OCI-LY3 (cell line): ENCODE results near the gene C4orf36.
A peak's percentile ranks its signal among the peaks of the same experiment; 100 is the strongest.

ENCODE experiments used
- H2AFZ ChIP-seq: fragments of 200-600, 300-600 bp; shearing (Covaris generic); 2 replicates; pipeline ENCODE4 v1.6.0; 2014; ENCODE audit warnings: antibody characterized with exemption, low read depth, low read length
- H3K27ac ChIP-seq: fragments of 200-600, 300-600 bp; sonication (generic); 2 replicates; pipeline ENCODE4 v1.5.1; 2014; ENCODE audit warnings: mild to moderate bottlenecking, low read length, moderate library complexity, mixed read lengths
- H3K27me3 ChIP-seq: fragments of 200-600, 300-600 bp; sonication (generic); 2 replicates; pipeline ENCODE4 v1.6.1; 2014; ENCODE audit warnings: low read depth, low read length, mixed read lengths
- H3K36me3 ChIP-seq: fragments of 200-600, 300-600 bp; sonication (generic); replicated peaks from 2 replicates; pipeline ENCODE3; 2014; ENCODE audit warnings: low read depth, low read length, mixed read lengths
- H3K4me1 ChIP-seq: fragments of 300-600, 200-600 bp; sonication (generic); 2 replicates; pipeline ENCODE4 v1.6.1; 2014; ENCODE audit warnings: low read length, mixed read lengths
- H3K4me2 ChIP-seq: fragments of 200-600, 300-600 bp; sonication (generic); 2 replicates; pipeline ENCODE4 v1.6.1; 2014; ENCODE audit warnings: low read length, mixed read lengths
- H3K4me3 ChIP-seq: fragments of 300-600, 200-600 bp; sonication (generic); 2 replicates; pipeline ENCODE4 v1.5.1; 2014; ENCODE audit warnings: antibody characterized with exemption, mild to moderate bottlenecking, low read length, moderate library complexity
- H3K79me2 ChIP-seq: fragments of 300-600, 200-600 bp; shearing (Covaris generic); 2 replicates; pipeline ENCODE4 v1.6.1; 2014; ENCODE audit warnings: mild to moderate bottlenecking, low read length, mixed read lengths
- H3K9ac ChIP-seq: fragments of 300-600, 200-600 bp; shearing (Covaris generic); 2 replicates; pipeline ENCODE4 v1.6.0; 2014; ENCODE audit warnings: mild to moderate bottlenecking, low read length, moderate library complexity
- H3K9me3 ChIP-seq: fragments of 200-600, 300-600 bp; shearing (Covaris generic); 2 replicates; pipeline ENCODE4 v1.6.1; 2014; ENCODE audit warnings: low read length, mixed read lengths; ENCODE audit not compliant: insufficient read depth
- H4K20me1 ChIP-seq: fragments of 200-600, 300-600 bp; sonication (generic); 2 replicates; pipeline ENCODE4 v1.6.1; 2016; ENCODE audit warnings: low read length, mixed read lengths; ENCODE audit not compliant: insufficient read depth
- EZH2phosphoT487 ChIP-seq: fragments of 200-600 bp; shearing (Covaris generic); IDR thresholded peaks from 2 replicates; pipeline ENCODE4 v1.6.1; 2018; ENCODE audit warnings: antibody characterized with exemption, mixed run types, low read depth
- TF ChIP-seq, protein P1 (sequence below): fragments of 200-600, 300-600 bp; sonication (generic); IDR thresholded peaks from 2 replicates; pipeline ENCODE4 v1.5.1; 2014; ENCODE audit warnings: antibody characterized with exemption, low read length, low read depth

The C4orf36 gene

DNA sequence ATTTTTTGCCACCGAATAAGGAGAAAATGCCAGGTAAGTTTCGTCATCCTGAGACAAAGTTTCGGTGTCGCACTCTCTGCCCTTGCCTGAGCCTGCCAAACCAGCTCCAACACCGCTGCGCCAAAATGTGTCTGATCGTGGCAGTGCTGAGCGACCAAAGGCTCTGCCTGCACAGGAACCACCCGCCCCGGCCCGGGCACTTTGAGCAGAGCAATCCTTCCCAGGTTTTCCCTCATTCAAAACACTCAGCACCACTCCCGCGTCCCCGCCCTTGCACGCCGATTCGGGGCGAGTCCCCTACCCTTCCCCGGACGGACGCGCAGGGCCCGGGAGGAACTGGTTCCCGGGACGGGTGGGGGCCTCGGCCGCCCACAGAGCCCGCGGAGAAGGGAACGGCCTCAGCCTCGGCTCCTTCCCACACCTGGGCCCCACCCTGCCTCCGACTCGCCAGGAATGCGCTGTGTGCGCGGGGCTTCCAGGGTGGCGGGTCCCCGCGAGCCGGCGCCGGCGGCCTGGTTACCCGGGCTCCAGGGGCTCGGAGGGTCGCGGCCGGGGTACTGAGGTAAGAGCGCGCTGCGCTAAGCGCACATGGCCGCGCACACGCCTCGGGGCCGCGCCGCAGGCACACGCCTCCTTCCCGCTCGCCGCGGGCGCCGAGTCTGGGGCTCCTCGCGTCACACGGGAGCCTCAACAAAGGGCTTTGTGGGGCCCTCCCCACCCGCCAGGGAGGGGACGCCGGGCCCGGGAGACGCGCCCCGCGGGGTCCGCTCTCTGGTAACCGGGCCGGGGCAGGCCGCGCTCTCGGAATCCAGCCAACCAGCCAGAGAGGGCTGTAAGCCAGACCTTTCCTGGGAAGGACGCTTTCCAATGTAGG lies at the start of gene C4orf36:
C4orf36 (minus strand) TSS at position 661 of the 874 bp plus-strand sequence. CDS start 902 bp downstream, outside the sequence.
- Histone ChIP-seq H4K20me1 (no peaks in the 10 kb centered on the region), H3K79me2 (no peaks in the 10 kb centered on the region), H3K4me3 (peak within 1 kb of the TSS; percentile 83), H3K4me2 (peak within 1 kb of the TSS; percentile 84), H3K27ac (peak within 1 kb of the TSS; percentile 16; the same call in 1 of the 2 replicates), H3K27me3 (no peaks in the 10 kb centered on the region), H2AFZ (peak within 1 kb of the TSS; percentile 76), H3K9me3 (no peaks in the 10 kb centered on the region), H3K4me1 (peaks cover 8% of the 10 kb centered on the region), H3K9ac (peak within 1 kb of the TSS; percentile 74), H3K36me3 (no peaks in the 10 kb centered on the region)
- TF ChIP-seq, protein P1, sequence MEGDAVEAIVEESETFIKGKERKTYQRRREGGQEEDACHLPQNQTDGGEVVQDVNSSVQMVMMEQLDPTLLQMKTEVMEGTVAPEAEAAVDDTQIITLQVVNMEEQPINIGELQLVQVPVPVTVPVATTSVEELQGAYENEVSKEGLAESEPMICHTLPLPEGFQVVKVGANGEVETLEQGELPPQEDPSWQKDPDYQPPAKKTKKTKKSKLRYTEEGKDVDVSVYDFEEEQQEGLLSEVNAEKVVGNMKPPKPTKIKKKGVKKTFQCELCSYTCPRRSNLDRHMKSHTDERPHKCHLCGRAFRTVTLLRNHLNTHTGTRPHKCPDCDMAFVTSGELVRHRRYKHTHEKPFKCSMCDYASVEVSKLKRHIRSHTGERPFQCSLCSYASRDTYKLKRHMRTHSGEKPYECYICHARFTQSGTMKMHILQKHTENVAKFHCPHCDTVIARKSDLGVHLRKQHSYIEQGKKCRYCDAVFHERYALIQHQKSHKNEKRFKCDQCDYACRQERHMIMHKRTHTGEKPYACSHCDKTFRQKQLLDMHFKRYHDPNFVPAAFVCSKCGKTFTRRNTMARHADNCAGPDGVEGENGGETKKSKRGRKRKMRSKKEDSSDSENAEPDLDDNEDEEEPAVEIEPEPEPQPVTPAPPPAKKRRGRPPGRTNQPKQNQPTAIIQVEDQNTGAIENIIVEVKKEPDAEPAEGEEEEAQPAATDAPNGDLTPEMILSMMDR, result peak; percentile 19; the same call in 1 of the 2 replicates
- TF ChIP-seq EZH2phosphoT487, result no peak

- Histone ChIP-seq H3K9ac (no peak overlapping the region), H3K4me1 (peaks cover 37% of the 10 kb centered on the region), H3K27me3 (no peaks in the 10 kb centered on the region), H3K9me3 (no peaks in the 10 kb centered on the region), H3K4me2 (no peak overlapping the region), H2AFZ (no peak overlapping the region), H3K79me2 (peaks cover 82% of the 10 kb centered on the region), H4K20me1 (peaks cover 51% of the 10 kb centered on the region), H3K36me3 (no peaks in the 10 kb centered on the region), H3K27ac (no peak overlapping the region), H3K4me3 (no peak overlapping the region)
- TF ChIP-seq EZH2phosphoT487, result no peak
- TF ChIP-seq, protein P1, result no peak
Observed at GRCh38 chr4:86940920-86941460, 48.8 kb upstream of the C4orf36 start.

DNA sequence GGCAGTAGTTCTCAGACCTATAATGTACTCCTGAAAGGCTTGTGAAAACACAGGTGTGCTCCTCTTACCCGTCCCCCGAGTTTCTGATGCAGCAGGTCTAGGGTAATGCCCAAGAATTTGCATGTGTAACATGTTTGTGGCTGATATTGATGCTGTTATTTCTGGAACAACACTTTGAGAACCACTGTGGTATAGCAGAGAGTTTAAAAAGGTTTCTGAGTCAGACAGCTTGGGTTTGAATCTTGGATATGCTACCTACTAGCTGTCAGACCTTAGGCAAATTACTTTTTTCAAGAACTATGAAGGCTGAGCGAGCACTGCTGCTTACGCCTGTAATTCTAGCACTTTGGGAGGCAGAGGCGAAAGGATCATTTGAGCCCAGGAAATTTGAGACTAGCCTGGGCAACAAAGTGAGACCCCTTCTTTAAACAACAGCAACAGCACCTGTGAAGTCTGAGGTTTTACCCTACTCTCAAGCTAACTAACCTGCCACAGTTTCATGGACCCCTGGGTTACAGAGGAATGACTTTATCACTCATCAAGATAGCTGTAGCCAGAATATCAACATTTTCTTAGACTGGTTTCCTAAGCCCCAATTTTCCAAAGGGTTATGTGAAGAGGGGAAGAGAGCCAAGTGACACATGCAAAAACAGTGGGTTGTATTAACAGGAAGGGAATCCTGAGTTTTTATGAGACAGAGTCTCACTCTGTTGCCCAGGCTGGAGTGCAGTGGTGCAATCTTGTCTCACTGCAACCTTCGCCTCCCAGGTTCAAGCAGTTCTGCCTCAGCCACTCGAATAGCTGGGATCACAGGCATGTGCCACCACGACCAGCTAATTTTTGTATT lies 47.7 kb upstream of the C4orf36 start:
- no peaks in the 10 kb centered on the region for H3K27me3 ChIP-seq
- TF ChIP-seq EZH2phosphoT487, result no peak
- TF ChIP-seq, protein P1, result no peak
- H4K20me1 ChIP-seq, result peaks cover 45% of the 10 kb centered on the region
- H3K79me2 ChIP-seq, result peaks cover 78% of the 10 kb centered on the region
- H3K27ac ChIP-seq, result peak overlapping the region; percentile 44
- H3K36me3 ChIP-seq, result no peaks in the 10 kb centered on the region
- H2AFZ ChIP-seq, result no peak overlapping the region
- H3K4me2 ChIP-seq, result peak overlapping the region; percentile 59
- peak overlapping the region; percentile 23 for H3K4me3 ChIP-seq
- H3K9ac ChIP-seq, result peak overlapping the region; percentile 19; the same call in 1 of the 2 replicates
- no peaks in the 10 kb centered on the region for H3K9me3 ChIP-seq
- H3K4me1 ChIP-seq, result peaks cover 37% of the 10 kb centered on the region
